ENCODE measurements around the gene NUPR1.

- TF ChIP-seq CTCF (IDR thresholded peaks at IDR 0.05) = no peak
- TF ChIP-seq POLR2A (IDR thresholded peaks at IDR 0.05; ENCODE audit: low read length) = no peak
- TF ChIP-seq NR3C1 (IDR thresholded peaks at IDR 0.05) = no peak
- TF ChIP-seq JUN (IDR thresholded peaks at IDR 0.05) = no peak
- no peak for TF ChIP-seq CHD4 (IDR thresholded peaks at IDR 0.05; ENCODE audit: borderline replicate concordance)
- TF ChIP-seq, protein P1, sequence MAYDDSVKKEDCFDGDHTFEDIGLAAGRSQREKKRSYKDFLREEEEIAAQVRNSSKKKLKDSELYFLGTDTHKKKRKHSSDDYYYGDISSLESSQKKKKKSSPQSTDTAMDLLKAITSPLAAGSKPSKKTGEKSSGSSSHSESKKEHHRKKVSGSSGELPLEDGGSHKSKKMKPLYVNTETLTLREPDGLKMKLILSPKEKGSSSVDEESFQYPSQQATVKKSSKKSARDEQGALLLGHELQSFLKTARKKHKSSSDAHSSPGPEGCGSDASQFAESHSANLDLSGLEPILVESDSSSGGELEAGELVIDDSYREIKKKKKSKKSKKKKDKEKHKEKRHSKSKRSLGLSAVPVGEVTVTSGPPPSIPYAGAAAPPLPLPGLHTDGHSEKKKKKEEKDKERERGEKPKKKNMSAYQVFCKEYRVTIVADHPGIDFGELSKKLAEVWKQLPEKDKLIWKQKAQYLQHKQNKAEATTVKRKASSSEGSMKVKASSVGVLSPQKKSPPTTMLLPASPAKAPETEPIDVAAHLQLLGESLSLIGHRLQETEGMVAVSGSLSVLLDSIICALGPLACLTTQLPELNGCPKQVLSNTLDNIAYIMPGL (CRISPR knock-in tag; IDR thresholded peaks at IDR 0.05; ENCODE audit: borderline replicate concordance) = no peak
Observed at GRCh38 chr16:28501258-28502232, 37.2 kb downstream of the NUPR1 start.

All from A549 (cell line).